A549 treated with dexamethasone at 1 μM for 4 hours (cell line): ENCODE data around the gene GBA3. TPM values are rescaled to one million over a fixed set of nuclear protein-coding genes. Genes with fewer than 3 reads are reported as not detected.

ENCODE experiments used
- total RNA-seq: library from RNA; stranded (reverse); fragments of 200-300 nt; extraction: Qiagen RNA extraction; gene quantifications from 5 replicates; pipeline ENCODE4 v1.2.3, GENCODE V29; 2022

The GBA3 gene
- not detected in 5 replicates for total RNA-seq

GRCh38 chr4:22692736-22693135, at the start of gene GBA3:
Gene GBA3 (plus strand): TSS chr4:22692937.

Other genes with a start within 250 kb of the GBA3 start
- 15.2 to 19.6 TPM (median 17.6 TPM) in 5 replicates for gene ADGRA3, start 176.9 kb upstream of the GBA3 start, total RNA-seq